Posterior vena cava (tissue), 2 donors: ENCODE measurements around the gene SPTSSB. TPM values are rescaled to one million over a fixed set of nuclear protein-coding genes. Genes with fewer than 3 reads are reported as not detected.

Source experiments
- DNase-seq: peaks from one replicate; pipeline ENCODE4 v3.0.0-alpha.2; 2020; ENCODE audit warnings: low spot score
- intact Hi-C, 2 donors: fragments of 100-400 bp; cut with DNase I; formaldehyde crosslinking; loops; one replicate each; pipeline versions ENCODE4 v1.14.1 to v1.14.2; 2022 to 2023
- total RNA-seq, 2 donors: library from RNA; stranded (reverse); fragmentation: NEBNext Ultra II Directional; extraction: Animal tissue kit (Norgen Biotek cat#: 25700); gene quantifications; one replicate each; pipeline ENCODE4 v1.2.1, GENCODE V29; 2021
- donor health status: DM: yes; HTN: yes; CAD: no.
- donor health status: DM: yes; HTN: yes; CAD: no.

SPTSSB gene
- total RNA-seq, 2 donors from 2014 or later, result not detected

DNA sequence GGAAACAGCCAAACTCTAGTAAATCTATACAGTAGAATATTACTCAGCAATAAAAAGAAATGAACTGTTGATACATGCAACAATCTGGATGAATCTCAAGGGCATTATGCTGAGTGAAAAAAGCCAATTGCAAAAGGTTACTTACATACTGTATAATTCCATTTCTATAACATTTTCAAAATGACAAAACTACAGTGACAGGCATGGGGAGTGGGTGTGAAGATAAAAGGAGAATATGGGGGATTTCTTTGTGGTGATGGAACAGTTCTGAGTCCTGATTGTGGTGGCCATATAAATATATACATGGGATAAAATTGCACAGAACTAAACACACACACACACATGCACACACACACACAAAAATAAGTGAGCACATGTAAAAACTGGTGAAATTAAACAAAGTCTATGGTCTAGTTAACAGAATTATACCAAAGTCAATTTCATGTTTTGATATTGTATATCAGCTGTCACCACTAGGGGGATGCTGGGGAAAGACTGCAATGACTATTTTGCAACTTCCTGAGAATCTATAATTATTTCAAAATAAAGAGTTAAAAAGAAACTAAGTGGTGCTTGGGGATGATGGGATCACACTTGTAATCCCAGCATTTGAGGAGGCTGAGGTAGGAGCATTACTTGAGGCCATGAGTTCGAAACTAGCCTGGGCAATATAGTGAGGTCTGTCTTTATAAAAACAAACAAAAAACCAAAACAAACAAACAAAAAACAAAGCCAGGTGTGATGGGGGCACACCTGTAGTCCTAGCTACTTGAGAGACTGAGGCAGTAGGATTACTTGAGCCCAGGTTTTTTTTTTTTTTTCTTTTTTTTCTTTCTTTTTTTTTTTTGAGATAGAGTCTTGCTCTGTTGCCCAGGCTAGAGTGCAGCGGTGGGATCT is 66.0 kb downstream of the SPTSSB start:
- no peak for DNase-seq
- intact Hi-C loops, result no loop called here

DNA sequence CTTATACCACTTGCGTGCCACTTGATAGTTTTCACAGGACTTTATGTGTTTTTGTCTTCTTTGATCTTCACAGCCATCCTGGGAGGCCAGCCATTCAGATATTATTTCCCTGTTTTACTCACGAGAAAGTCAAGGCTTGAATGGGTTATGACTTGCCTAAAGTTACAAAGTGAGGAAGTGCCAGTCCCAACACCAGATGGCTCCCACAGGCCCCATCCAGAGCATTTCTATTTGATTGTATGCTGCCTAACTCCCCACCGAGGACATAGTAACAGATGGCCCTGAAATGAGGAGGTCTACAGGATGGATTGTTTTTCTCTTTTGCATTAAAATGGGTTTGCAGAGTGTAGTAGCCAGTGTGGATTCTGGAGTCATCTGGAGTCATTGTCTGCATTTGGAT is 74.5 kb downstream of the SPTSSB start:
- DNase-seq, result no peak
- intact Hi-C loops, result no loop called here

DNA sequence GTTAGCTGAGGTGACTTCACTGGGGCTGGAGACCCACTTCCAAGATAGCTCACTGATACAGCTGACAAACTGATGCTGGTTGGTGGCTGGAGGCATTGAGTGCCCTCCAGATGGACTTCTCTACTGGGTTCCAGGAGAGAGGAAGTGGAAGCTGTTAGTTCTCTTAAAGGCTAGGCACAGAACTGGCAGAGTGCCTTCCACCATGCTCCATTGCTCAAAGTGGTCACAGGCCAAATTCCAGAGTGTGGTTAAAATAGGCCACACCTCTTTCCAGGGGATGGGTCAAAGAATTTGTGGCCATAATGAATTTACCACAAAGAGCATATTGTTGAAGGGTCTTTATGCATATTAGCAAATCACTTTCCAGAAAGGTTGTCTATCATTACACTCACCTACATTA is 76.0 kb downstream of the SPTSSB start:
- DNase-seq, result no peak
- intact Hi-C loops, result no loop called here

Other genes with a start within 250 kb of the SPTSSB start
- gene NMD3, start 150.2 kb downstream of the SPTSSB start, total RNA-seq, result 10 to 100 TPM; 50.0 to 56.8 TPM
- not detected for gene OTOL1, start 125.3 kb upstream of the SPTSSB start, total RNA-seq